NCI-H1417 (cell line): Measurements from ENCODE around the gene PREX1.

Experiments
- DNase-seq, 3 experiments: peaks; one replicate each; lab custom pipeline; 2025; lab: John Stamatoyannopoulos, UW

The PREX1 gene

GRCh38 chr20:48717095-48717672 lies 110.6 kb downstream of the PREX1 start:
- no peak for DNase-seq

GRCh38 chr20:48716541-48716940 lies 111.3 kb downstream of the PREX1 start:
- DNase-seq, result no peak

- no peak for DNase-seq
These were observed 111.7 kb downstream of the PREX1 start for GRCh38 chr20:48716086-48716485.

GRCh38 chr20:48714764-48715163 lies 113.0 kb downstream of the PREX1 start:
- DNase-seq, result no peak

GRCh38 chr20:48711696-48712464 lies 115.9 kb downstream of the PREX1 start:
- DNase-seq, result no peak

- no peak for DNase-seq
These were observed 116.8 kb downstream of the PREX1 start for GRCh38 chr20:48711044-48711428.

GRCh38 chr20:48710341-48711043 lies 117.3 kb downstream of the PREX1 start:
- DNase-seq, result no peak

- no peak for DNase-seq
These were observed 118.1 kb downstream of the PREX1 start for GRCh38 chr20:48709744-48710143.

GRCh38 chr20:48709058-48709691 lies 118.6 kb downstream of the PREX1 start:
- no peak for DNase-seq

GRCh38 chr20:48708630-48709029 lies 119.2 kb downstream of the PREX1 start:
- no peak for DNase-seq

GRCh38 chr20:48708116-48708515 lies 119.7 kb downstream of the PREX1 start:
- DNase-seq, result no peak

GRCh38 chr20:48706710-48707365 lies 121.0 kb downstream of the PREX1 start:
- DNase-seq, result no peak

- DNase-seq, result no peak
These were observed 121.6 kb downstream of the PREX1 start for GRCh38 chr20:48706116-48706656.

GRCh38 chr20:48705240-48706115 lies 122.3 kb downstream of the PREX1 start:
- no peak for DNase-seq

- DNase-seq, result no peak
These were observed 123.0 kb downstream of the PREX1 start for GRCh38 chr20:48704761-48705160.

- DNase-seq, result no peak
These were observed 124.1 kb downstream of the PREX1 start for GRCh38 chr20:48703511-48704219.

- DNase-seq, result no peak
These were observed 124.7 kb downstream of the PREX1 start for GRCh38 chr20:48703107-48703506.

GRCh38 chr20:48702455-48702913 lies 125.3 kb downstream of the PREX1 start:
- no peak for DNase-seq

GRCh38 chr20:48701702-48702101 lies 126.1 kb downstream of the PREX1 start:
- DNase-seq, result no peak
